Osteocyte (in vitro differentiated cells): Measurements from ENCODE around the gene DACT1. TPM values are rescaled to one million over a fixed set of nuclear protein-coding genes. Genes with fewer than 3 reads are reported as not detected.

ENCODE experiments used
- DNase-seq: peaks from one replicate; pipeline ENCODE4 v3.0.0; 2021; ENCODE audit warnings: mixed read lengths; ENCODE audit not compliant: unreplicated experiment; ENCODE audit errors: extremely low spot score
- H3K27ac Mint-ChIP-seq: one replicate; pipeline ENCODE4 v1.8.0; 2021; ENCODE audit warnings: mild to moderate bottlenecking, mixed read lengths; ENCODE audit not compliant: unreplicated experiment
- H3K27me3 Mint-ChIP-seq: one replicate; pipeline ENCODE4 v1.8.0; 2021; ENCODE audit warnings: mixed read lengths; ENCODE audit not compliant: unreplicated experiment
- H3K36me3 Mint-ChIP-seq: one replicate; pipeline ENCODE4 v1.8.0; 2021; ENCODE audit warnings: mixed read lengths; ENCODE audit not compliant: unreplicated experiment
- H3K4me1 Mint-ChIP-seq: one replicate; pipeline ENCODE4 v1.8.0; 2021; ENCODE audit warnings: mixed read lengths; ENCODE audit not compliant: unreplicated experiment
- H3K4me3 Mint-ChIP-seq: one replicate; pipeline ENCODE4 v1.8.0; 2021; ENCODE audit warnings: mild to moderate bottlenecking, moderate library complexity, mixed read lengths; ENCODE audit not compliant: unreplicated experiment
- H3K9me3 Mint-ChIP-seq: one replicate; pipeline ENCODE4 v1.8.0; 2021; ENCODE audit warnings: mixed read lengths; ENCODE audit not compliant: unreplicated experiment
- CTCF ChIP-seq: fragments of 200-600 bp; sonication (generic); IDR thresholded peaks from 2 replicates; pipeline ENCODE4 v1.5.0; 2021; ENCODE audit warnings: antibody characterized with exemption, mild to moderate bottlenecking, moderate library complexity
- total RNA-seq: library from RNA; stranded (reverse); gene quantifications from 2 replicates; pipeline ENCODE4 v1.2.1, GENCODE V29; 2021

The DACT1 gene
- total RNA-seq, 1 donor from 2014 or later, result 29.2 TPM

DNA sequence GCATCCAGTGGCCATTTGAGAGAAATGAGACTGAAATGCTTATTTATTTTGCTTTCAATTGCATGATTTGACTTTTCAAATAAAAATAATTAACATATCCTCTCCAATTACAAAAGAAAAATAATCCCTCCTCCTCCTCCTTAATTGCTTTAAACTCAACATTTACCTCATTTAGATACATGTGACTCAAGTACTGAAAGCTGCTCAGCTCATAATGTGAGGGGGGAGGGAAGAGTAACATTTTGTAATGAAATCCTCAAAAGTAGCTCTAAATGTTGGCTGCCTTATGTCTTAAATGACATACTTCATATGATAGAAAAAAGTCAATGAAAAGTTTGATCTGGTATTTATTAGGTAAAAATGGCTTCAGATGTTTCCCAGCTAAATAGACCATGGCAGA lies 29.0 kb downstream of the DACT1 start:
- Mint-ChIP-seq H3K4me1 (peaks cover 46% of the 10 kb centered on the region), H3K36me3 (no peaks in the 10 kb centered on the region), H3K27me3 (peaks cover 4% of the 10 kb centered on the region), H3K27ac (no peak overlapping the region), H3K9me3 (no peaks in the 10 kb centered on the region), H3K4me3 (no peak overlapping the region)
- TF ChIP-seq CTCF, result no peak
- no peak for DNase-seq

DNA sequence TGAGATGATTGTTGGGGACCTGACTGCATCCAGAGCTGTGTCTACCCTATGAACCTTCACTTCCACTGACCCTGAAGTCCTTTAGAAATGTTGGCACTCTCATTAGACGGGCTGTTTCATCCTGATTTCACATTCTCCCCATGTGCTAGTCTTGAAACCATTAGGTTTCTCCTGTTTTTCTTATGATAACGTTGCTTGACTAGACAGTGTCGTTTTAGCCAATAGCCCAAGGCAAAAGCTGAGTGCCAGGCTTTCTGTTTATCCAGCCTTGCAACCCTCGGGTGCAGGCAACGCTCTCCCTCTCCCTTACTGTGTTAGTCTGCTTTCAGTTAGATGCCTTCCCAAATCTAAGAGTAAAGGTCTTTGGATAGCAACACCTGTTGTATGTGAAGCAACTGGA lies 30.1 kb downstream of the DACT1 start:
- Mint-ChIP-seq H3K36me3 (no peaks in the 10 kb centered on the region), H3K9me3 (no peaks in the 10 kb centered on the region), H3K4me3 (no peak overlapping the region), H3K27me3 (peaks cover 9% of the 10 kb centered on the region), H3K27ac (no peak overlapping the region), H3K4me1 (peaks cover 38% of the 10 kb centered on the region)
- no peak for DNase-seq
- TF ChIP-seq CTCF, result no peak

DNA sequence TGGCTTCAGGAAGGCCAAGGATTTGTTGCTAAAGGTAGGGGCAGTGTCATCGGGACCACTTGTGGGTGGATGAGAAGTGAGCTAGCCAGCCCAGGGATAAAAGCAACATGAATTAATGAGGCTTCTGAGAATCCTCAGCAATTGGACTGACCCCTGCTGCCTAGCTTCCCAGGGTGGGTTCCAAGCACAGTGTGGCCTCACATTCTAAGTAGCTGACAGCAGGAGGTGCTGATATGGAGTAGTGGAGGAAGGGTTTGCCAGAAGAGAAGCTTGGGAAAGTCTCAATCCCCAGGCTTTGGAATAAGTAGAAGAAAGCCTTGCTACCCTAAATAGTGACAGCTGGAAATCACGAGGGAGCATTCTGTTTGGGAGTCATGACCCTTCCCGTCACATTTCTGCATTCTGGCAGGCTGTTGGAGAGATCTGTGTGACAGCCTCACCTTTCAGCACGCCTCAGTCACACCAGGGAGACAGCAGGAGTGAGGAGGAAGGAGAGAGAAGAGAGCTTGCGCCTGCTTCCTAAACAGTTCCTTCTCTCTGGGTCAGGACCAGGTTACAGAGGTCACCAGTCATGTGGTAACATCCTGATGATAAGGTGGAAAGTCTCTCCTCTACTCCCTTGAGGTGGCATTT lies 31.2 kb downstream of the DACT1 start:
- Mint-ChIP-seq H3K36me3 (no peaks in the 10 kb centered on the region), H3K27ac (no peak overlapping the region), H3K27me3 (peaks cover 10% of the 10 kb centered on the region), H3K4me3 (no peak overlapping the region), H3K4me1 (peaks cover 29% of the 10 kb centered on the region), H3K9me3 (no peaks in the 10 kb centered on the region)
- no peak for TF ChIP-seq CTCF
- DNase-seq, result no peak

DNA sequence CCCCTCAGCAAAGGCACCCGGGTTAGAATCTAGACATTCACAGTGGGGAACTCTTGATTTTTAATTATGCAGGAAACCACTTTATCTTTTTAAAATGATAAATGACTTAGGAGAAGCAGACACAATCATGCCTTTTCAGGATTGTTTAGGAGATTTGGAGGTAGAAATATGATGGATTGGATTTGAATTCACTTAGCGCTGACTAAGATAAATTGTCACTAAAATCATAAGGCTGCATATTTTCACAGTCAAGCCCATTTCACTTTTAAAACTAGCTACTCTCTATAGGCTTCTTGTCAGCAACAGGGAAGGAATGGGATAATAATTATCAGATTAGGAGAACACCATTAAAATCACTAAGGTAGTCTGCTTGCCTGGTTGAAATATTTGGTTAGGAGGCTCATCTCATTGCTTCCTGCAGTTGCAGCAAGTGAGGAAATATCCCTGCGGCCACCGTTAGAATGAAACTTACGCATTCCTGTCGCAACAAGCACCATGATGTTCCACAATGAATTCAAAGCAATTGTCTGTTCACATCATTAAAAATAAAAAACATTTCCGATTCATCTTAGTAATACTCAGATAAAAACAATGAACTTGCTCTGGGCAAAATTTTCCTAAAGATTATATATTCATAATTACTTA lies 31.9 kb downstream of the DACT1 start:
- H3K9me3 Mint-ChIP-seq, result no peaks in the 10 kb centered on the region
- no peak for DNase-seq
- peaks cover 10% of the 10 kb centered on the region for H3K27me3 Mint-ChIP-seq
- H3K4me1 Mint-ChIP-seq, result peaks cover 22% of the 10 kb centered on the region
- no peak overlapping the region for H3K27ac Mint-ChIP-seq
- no peaks in the 10 kb centered on the region for H3K36me3 Mint-ChIP-seq
- no peak for TF ChIP-seq CTCF
- H3K4me3 Mint-ChIP-seq, result no peak overlapping the region

DNA sequence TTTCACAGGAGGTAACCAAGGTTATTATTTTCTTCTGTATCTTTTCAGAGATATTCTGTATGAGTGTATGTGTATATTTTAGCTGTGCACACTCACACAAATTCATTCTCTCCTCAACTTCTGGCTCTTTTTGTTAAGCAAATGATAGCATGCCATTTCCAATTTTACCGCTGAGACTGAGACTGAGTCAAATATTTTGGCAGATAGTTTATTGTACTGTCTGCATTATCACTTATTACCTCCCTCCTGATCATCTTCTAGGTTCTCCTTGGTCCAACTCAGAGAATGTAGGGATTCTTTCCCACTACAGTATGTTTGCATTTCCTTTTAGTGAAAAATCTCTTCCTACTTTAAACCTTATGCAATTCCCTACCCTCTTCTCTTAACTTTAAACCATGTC lies 33.3 kb downstream of the DACT1 start:
- DNase-seq, result no peak
- peaks cover 12% of the 10 kb centered on the region for H3K27me3 Mint-ChIP-seq
- no peak for TF ChIP-seq CTCF
- H3K9me3 Mint-ChIP-seq, result no peaks in the 10 kb centered on the region
- H3K27ac Mint-ChIP-seq, result no peak overlapping the region
- peaks cover 19% of the 10 kb centered on the region for H3K4me1 Mint-ChIP-seq
- no peaks in the 10 kb centered on the region for H3K36me3 Mint-ChIP-seq
- no peak overlapping the region for H3K4me3 Mint-ChIP-seq
